Kidney (tissue), 14 donors: ENCODE data around the gene CYB561A3. TPM values are rescaled to one million over a fixed set of nuclear protein-coding genes. Genes with fewer than 3 reads are reported as not detected.

ENCODE experiments used
- DNase-seq, 5 donors: peaks; one replicate each; pipeline ENCODE4 v3.0.0-alpha.2; 2013 to 2020
- FAIRE-seq: peaks from 2 replicates; lab custom pipeline; 2012; peaks lifted over from hg19 to GRCh38; lab: Jason Lieb, UNC
- H3K27ac ChIP-seq, 2 donors: one replicate each; pipeline ENCODE4 v1.7.0; 2013; ENCODE audit warnings: low read depth in 2 of 2, low read length in 2 of 2, inconsistent platforms in 1 of 2
- H3K27me3 ChIP-seq: one replicate; pipeline ENCODE4 v1.7.1; 2013; ENCODE audit warnings: low read length, inconsistent platforms; ENCODE audit not compliant: control insufficient read depth, insufficient read depth
- H3K36me3 ChIP-seq, 3 donors: one replicate each; pipeline versions ENCODE4 v1.7.0 to v1.7.1; 2013; ENCODE audit warnings: low read length in 3 of 3, control low read depth in 1 of 3, inconsistent platforms in 1 of 3; ENCODE audit not compliant: insufficient read depth in 3 of 3, control insufficient read depth in 2 of 3
- H3K4me1 ChIP-seq, 3 donors: one replicate each; pipeline versions ENCODE4 v1.7.0 to v1.7.1; 2013; ENCODE audit warnings: low read length in 3 of 3, inconsistent platforms in 1 of 3, low read depth in 1 of 3; ENCODE audit not compliant: control insufficient read depth in 2 of 3, insufficient read depth in 2 of 3
- H3K4me3 ChIP-seq, 3 donors: one replicate each; pipeline versions ENCODE4 v1.7.0 to v1.8.1; 2013; ENCODE audit warnings: low read length in 3 of 3, control low read depth in 1 of 3, inconsistent platforms in 1 of 3
- H3K9ac ChIP-seq, 3 donors: one replicate each; pipeline versions ENCODE4 v1.7.0 to v1.7.1; 2013; ENCODE audit warnings: low read length in 3 of 3, control low read depth in 1 of 3, inconsistent platforms in 1 of 3
- H3K9me3 ChIP-seq, 3 donors: one replicate each; pipeline versions ENCODE4 v1.7.0 to v1.7.1; 2013; ENCODE audit warnings: low read length in 3 of 3, control low read depth in 1 of 3, inconsistent platforms in 1 of 3; ENCODE audit not compliant: control insufficient read depth in 2 of 3, insufficient read depth in 1 of 3
- intact Hi-C: fragments of 100-400 bp; cut with DNase I; formaldehyde crosslinking; loops from one replicate; pipeline ENCODE4 v1.11.1; 2022
- polyA plus RNA-seq: library from polyadenylated mRNA; stranded (reverse); fragments of 350-450 nt; fragmentation: Illumina TruSeq; extraction: RNeasy Lipid Tissue Mini Kit (QIAGEN cat#74804); gene quantifications from one replicate; pipeline ENCODE4 v1.2.3, GENCODE V29; 2014; ENCODE audit warnings: low read depth, low replicate concordance; ENCODE audit not compliant: insufficient read depth
- total RNA-seq: library from RNA; stranded (reverse); fragmentation: NEBNext Ultra II Directional; extraction: Animal tissue kit (Norgen Biotek cat#: 25700); gene quantifications from one replicate; pipeline ENCODE4 v1.2.1, GENCODE V29; 2021
- TF ChIP-seq, protein P1 (sequence below): IDR thresholded peaks from 3 replicates; pipeline ENCODE4 v1.5.1; 2012; ENCODE audit warnings: mild to moderate bottlenecking, moderate library complexity, borderline replicate concordance; ENCODE audit not compliant: insufficient read depth; ENCODE audit errors: extremely low read depth
- donor health status: control.
- donor health status: control.
- donor health status: control.
- donor health status: control.
- donor health status: control.
- donor health status: DM: yes; HTN: yes; CAD: no.
- donor health status: Normal renal cell carcinoma (clear cell type).

Gene CYB561A3
- total and polyA plus RNA-seq, 2 donors from 2014 or later = 29.7 to 36.8 TPM

DNA sequence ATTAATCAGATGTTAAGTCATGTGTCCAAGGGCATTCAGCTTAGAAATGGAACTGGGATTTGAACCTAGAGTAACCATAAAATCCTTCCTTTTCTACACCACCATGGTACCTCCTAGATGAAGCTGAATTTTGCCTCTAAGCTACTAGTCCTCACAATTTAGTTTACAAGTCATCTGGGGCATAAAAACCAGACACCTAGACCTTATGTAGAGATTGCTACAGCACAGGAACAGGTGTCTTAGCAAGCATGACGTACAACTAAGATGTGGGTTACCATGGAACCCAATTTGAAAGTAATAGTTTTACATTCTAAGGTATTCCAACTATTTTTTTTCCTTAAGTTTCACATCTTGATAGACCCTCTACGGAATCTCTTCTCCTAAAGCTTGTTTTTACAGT, 39.9 kb upstream of the CYB561A3 start:
- no peak overlapping the region for H3K9ac ChIP-seq
- no peaks in the 10 kb centered on the region for H3K27me3 ChIP-seq
- H3K36me3 ChIP-seq = peaks cover 0 to 45% (median 40%) of the 10 kb centered on the region in 3 donors
- no peaks in the 10 kb centered on the region for H3K9me3 ChIP-seq
- no peak overlapping the region for H3K4me3 ChIP-seq
- no peaks in the 10 kb centered on the region for H3K4me1 ChIP-seq
- no peak overlapping the region for H3K27ac ChIP-seq
- DNase-seq = no peak
- TF ChIP-seq, protein P1, sequence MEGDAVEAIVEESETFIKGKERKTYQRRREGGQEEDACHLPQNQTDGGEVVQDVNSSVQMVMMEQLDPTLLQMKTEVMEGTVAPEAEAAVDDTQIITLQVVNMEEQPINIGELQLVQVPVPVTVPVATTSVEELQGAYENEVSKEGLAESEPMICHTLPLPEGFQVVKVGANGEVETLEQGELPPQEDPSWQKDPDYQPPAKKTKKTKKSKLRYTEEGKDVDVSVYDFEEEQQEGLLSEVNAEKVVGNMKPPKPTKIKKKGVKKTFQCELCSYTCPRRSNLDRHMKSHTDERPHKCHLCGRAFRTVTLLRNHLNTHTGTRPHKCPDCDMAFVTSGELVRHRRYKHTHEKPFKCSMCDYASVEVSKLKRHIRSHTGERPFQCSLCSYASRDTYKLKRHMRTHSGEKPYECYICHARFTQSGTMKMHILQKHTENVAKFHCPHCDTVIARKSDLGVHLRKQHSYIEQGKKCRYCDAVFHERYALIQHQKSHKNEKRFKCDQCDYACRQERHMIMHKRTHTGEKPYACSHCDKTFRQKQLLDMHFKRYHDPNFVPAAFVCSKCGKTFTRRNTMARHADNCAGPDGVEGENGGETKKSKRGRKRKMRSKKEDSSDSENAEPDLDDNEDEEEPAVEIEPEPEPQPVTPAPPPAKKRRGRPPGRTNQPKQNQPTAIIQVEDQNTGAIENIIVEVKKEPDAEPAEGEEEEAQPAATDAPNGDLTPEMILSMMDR = no peak
- intact Hi-C loops = no loop called here
- FAIRE-seq = no peak

DNA sequence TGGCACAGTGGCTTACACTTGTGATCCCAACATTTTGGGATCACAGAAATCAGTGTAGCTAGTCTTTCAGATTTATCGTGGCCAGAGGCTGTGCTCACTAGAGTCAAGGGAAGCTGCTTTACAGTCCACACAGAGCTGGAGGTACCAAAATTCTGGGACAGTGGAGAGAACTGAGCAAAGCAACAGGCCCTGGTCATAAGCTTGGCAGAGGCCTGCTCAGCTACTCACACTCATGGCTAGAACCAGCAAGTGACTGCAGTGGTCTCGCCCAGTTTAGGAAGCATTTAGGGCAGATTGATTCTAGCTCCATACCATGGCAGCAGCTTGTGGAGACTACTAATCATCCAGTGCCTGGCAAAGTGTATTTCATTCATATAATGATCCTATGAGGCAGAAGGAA, 39.5 kb upstream of the CYB561A3 start:
- Histone ChIP-seq H3K27me3 (no peaks in the 10 kb centered on the region), H3K27ac (no peak overlapping the region), H3K9me3 (no peaks in the 10 kb centered on the region), H3K4me3 (no peak overlapping the region), H3K9ac (no peak overlapping the region), H3K4me1 (no peaks in the 10 kb centered on the region), H3K36me3 (peaks cover 0 to 42% (median 40%) of the 10 kb centered on the region in 3 donors)
- no peak for DNase-seq
- TF ChIP-seq, protein P1 = no peak
- no peak for FAIRE-seq
- intact Hi-C loops = no loop called here

GRCh38 chr11:61392981-61393595, 31.4 kb upstream of the CYB561A3 start:
- DNase-seq = peak in 4 of 5 donors; percentile 17 to 51 (median 46)
- H3K27me3 ChIP-seq = no peaks in the 10 kb centered on the region
- H3K4me3 ChIP-seq = peak overlapping the region; percentile 86 to 99 (median 92)
- no peaks in the 10 kb centered on the region for H3K9me3 ChIP-seq
- H3K27ac ChIP-seq = peak overlapping the region; percentile 72 to 80
- H3K9ac ChIP-seq = peak overlapping the region; percentile 39 to 95 (median 78)
- H3K36me3 ChIP-seq = peaks cover 5 to 6% (median 6%) of the 10 kb centered on the region in 3 donors
- FAIRE-seq = no peak
- intact Hi-C loops = no loop called here
- TF ChIP-seq, protein P1 = no peak
- peaks cover 3 to 8% (median 6%) of the 10 kb centered on the region in 3 donors for H3K4me1 ChIP-seq
